Thyroid gland (tissue), 4 donors: Measurements from ENCODE around the gene CHDH.

Source experiments
- POLR2A ChIP-seq, 2 donors: fragments of 450-650 bp; IDR thresholded peaks; one replicate each; pipeline ENCODE4 v1.6.1; 2017; ENCODE audit warnings: antibody characterized with exemption in 2 of 2, mild to moderate bottlenecking in 2 of 2, moderate library complexity in 1 of 2
- TF ChIP-seq, protein P1 (sequence below), 6 experiments: fragments of 200-600 bp in 3 of 6; fragments of 450-650 bp in 3 of 6; sonication (generic) in 3 of 6; IDR thresholded peaks; one replicate each; pipeline ENCODE4 v1.5.1; 2016 to 2019; ENCODE audit warnings: antibody characterized with exemption in 6 of 6, mild to moderate bottlenecking in 2 of 6, inconsistent platforms in 1 of 6, moderate library complexity in 1 of 6

GRCh38 chr3:53815067-53815466 is 31.2 kb downstream of the CHDH start:
- TF ChIP-seq, protein P1, sequence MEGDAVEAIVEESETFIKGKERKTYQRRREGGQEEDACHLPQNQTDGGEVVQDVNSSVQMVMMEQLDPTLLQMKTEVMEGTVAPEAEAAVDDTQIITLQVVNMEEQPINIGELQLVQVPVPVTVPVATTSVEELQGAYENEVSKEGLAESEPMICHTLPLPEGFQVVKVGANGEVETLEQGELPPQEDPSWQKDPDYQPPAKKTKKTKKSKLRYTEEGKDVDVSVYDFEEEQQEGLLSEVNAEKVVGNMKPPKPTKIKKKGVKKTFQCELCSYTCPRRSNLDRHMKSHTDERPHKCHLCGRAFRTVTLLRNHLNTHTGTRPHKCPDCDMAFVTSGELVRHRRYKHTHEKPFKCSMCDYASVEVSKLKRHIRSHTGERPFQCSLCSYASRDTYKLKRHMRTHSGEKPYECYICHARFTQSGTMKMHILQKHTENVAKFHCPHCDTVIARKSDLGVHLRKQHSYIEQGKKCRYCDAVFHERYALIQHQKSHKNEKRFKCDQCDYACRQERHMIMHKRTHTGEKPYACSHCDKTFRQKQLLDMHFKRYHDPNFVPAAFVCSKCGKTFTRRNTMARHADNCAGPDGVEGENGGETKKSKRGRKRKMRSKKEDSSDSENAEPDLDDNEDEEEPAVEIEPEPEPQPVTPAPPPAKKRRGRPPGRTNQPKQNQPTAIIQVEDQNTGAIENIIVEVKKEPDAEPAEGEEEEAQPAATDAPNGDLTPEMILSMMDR (IDR thresholded peaks at IDR 0.05): no peak
- no peak for TF ChIP-seq POLR2A (IDR thresholded peaks at IDR 0.05)
